GM12878 (cell line): ENCODE results near the gene HECTD4. TPM values are rescaled to one million over a fixed set of nuclear protein-coding genes. Genes with fewer than 3 reads are reported as not detected.

Source experiments
- ATAC-seq: fragments of 200-7000 bp; cut with Tn5 transposase; 3 replicates; pipeline ENCODE4 v1.9.1; 2020; ENCODE audit warnings: mild to moderate bottlenecking, moderate library complexity
- BruUV-seq: library from RNA; stranded (reverse); fragments of 400-500 nt; replicated peaks from 2 replicates; lab custom pipeline; 2021; lab: Mats Ljungman, UMichigan
- CTCF ChIA-PET: fragments of 300-600 bp; sonication (Branson Sonifier 250); formaldehyde crosslinking; extraction: SDS; loops from one replicate; lab custom pipeline; 2021; ENCODE audit warnings: inconsistent platforms; lab: Yijun Ruan, JAX
- POLR2A ChIA-PET: fragments of 350-600 bp; formaldehyde crosslinking; extraction: SDS; loops from one replicate; lab custom pipeline; 2021; ENCODE audit warnings: inconsistent platforms; lab: Charles Lee
- RAD21 ChIA-PET: fragments of 300-600 bp; sonication (Branson Sonifier 250); formaldehyde crosslinking; loops from one replicate; lab custom pipeline; 2023; ENCODE audit warnings: antibody characterized with exemption; ENCODE audit not compliant: unreplicated experiment; lab: Charles Lee
- SMC1A ChIA-PET: fragments of 300-600 bp; sonication (Branson Sonifier 250); formaldehyde crosslinking; loops from one replicate; lab custom pipeline; 2023; ENCODE audit not compliant: unreplicated experiment, uncharacterized antibody; lab: Charles Lee
- DNase-seq: peaks from one replicate; pipeline ENCODE4 v3.0.0-alpha.2; 2011; ENCODE audit warnings: low read depth, low spot score
- FAIRE-seq: peaks from 3 replicates; lab custom pipeline; 2011; peaks lifted over from hg19 to GRCh38; lab: Jason Lieb, UNC
- H2AFZ ChIP-seq: 2 replicates; pipeline ENCODE4 v1.6.0; 2011; ENCODE audit warnings: low read depth, low read length, control low read depth; ENCODE audit not compliant: control insufficient read depth
- H3K27ac ChIP-seq: 2 replicates; pipeline ENCODE4 v1.5.1; 2011; ENCODE audit warnings: control low read depth; ENCODE audit not compliant: control insufficient read depth, insufficient read depth
- H3K27me3 ChIP-seq, 2 experiments: replicated peaks in 1 of 2; 2 replicates each; pipeline versions ENCODE4 v1.6.0 to v1.6.1; 2011; ENCODE audit warnings: low read length in 1 of 2; ENCODE audit not compliant: control insufficient read depth in 2 of 2, insufficient read depth in 2 of 2
- H3K36me3 ChIP-seq, 2 experiments: 2 replicates each; pipeline ENCODE4 v1.5.1; 2011; ENCODE audit warnings: low read length in 1 of 2; ENCODE audit not compliant: control insufficient read depth in 2 of 2, insufficient read depth in 2 of 2
- H3K4me1 ChIP-seq: 2 replicates; pipeline ENCODE4 v1.6.1; 2011; ENCODE audit warnings: mild to moderate bottlenecking, low read length, moderate library complexity, mixed read lengths; ENCODE audit not compliant: control insufficient read depth, insufficient read depth
- H3K4me2 ChIP-seq: 2 replicates; pipeline ENCODE4 v1.6.0; 2011; ENCODE audit warnings: control low read depth; ENCODE audit not compliant: control insufficient read depth, insufficient read depth
- H3K4me3 ChIP-seq: fragments of 200-600 bp; sonication (generic); 2 replicates; pipeline ENCODE4 v1.5.1; 2016
- H3K79me2 ChIP-seq: 2 replicates; pipeline ENCODE4 v1.6.0; 2011; ENCODE audit warnings: low read length; ENCODE audit not compliant: control insufficient read depth, insufficient read depth
- H3K9ac ChIP-seq: 2 replicates; pipeline ENCODE4 v1.8.0; 2011; ENCODE audit warnings: low read length, control low read depth, mixed read lengths; ENCODE audit not compliant: control insufficient read depth, insufficient read depth
- H3K9me3 ChIP-seq: replicated peaks from 3 replicates; pipeline ENCODE4 v1.5.1; 2011; ENCODE audit warnings: mild to moderate bottlenecking, low read length; ENCODE audit not compliant: control insufficient read depth, insufficient read depth
- H4K20me1 ChIP-seq: 2 replicates; pipeline ENCODE4 v1.6.0; 2011; ENCODE audit not compliant: control insufficient read depth, insufficient read depth
- BACH1 ChIP-seq: fragments of 450-650 bp; IDR thresholded peaks from 2 replicates; pipeline ENCODE4 v1.6.1; 2017; ENCODE audit warnings: mild to moderate bottlenecking, borderline replicate concordance
- CBFB ChIP-seq: IDR thresholded peaks from 2 replicates; pipeline ENCODE4 v1.6.1; 2016; ENCODE audit warnings: antibody characterized with exemption, low read depth
- HDAC6 ChIP-seq: fragments of 200-600 bp; sonication (generic); IDR thresholded peaks from one replicate; pipeline ENCODE4 v1.8.0; 2017; ENCODE audit warnings: antibody characterized with exemption; ENCODE audit not compliant: unreplicated experiment
- MEF2A ChIP-seq: IDR thresholded peaks from 2 replicates; pipeline ENCODE4 v1.6.1; 2011; ENCODE audit warnings: low read depth, mild to moderate bottlenecking, low read length, moderate library complexity; ENCODE audit not compliant: insufficient read depth
- NFYA ChIP-seq: IDR thresholded peaks from 2 replicates; pipeline ENCODE4 v1.6.1; 2011; ENCODE audit warnings: low read depth, mild to moderate bottlenecking, low read length, improper control_type of control experiment, borderline replicate concordance
- NFYB ChIP-seq: IDR thresholded peaks from 2 replicates; pipeline ENCODE4 v1.6.1; 2011; ENCODE audit warnings: low read depth, mild to moderate bottlenecking, low read length, improper control_type of control experiment, moderate library complexity; ENCODE audit not compliant: insufficient read depth
- PML ChIP-seq: IDR thresholded peaks from 2 replicates; pipeline ENCODE4 v1.6.1; 2012; ENCODE audit warnings: low read length, inconsistent platforms
- REST ChIP-seq: IDR thresholded peaks from 2 replicates; pipeline ENCODE4 v1.6.1; 2012; ENCODE audit warnings: mild to moderate bottlenecking, low read depth, low read length
- RFX5 ChIP-seq: IDR thresholded peaks from 2 replicates; pipeline ENCODE4 v1.6.1; 2011; ENCODE audit warnings: low read depth, low read length, improper control_type of control experiment
- TCF7 ChIP-seq: IDR thresholded peaks from 2 replicates; pipeline ENCODE4 v1.6.1; 2014; ENCODE audit warnings: antibody characterized with exemption, borderline replicate concordance
- ZNF207 ChIP-seq: fragments of 450-650 bp; IDR thresholded peaks from 2 replicates; pipeline ENCODE4 v1.6.1; 2014; ENCODE audit warnings: antibody characterized with exemption, mild to moderate bottlenecking, borderline replicate concordance
- ZNF622 ChIP-seq: fragments of 450-650 bp; IDR thresholded peaks from 2 replicates; pipeline ENCODE4 v1.6.1; 2017; ENCODE audit warnings: mild to moderate bottlenecking, inconsistent platforms
- WGBS: methylation state at CpG from one replicate; pipeline ENCODE4 v1.1.6; 2016; ENCODE audit warnings: low lambda C conversion rate; ENCODE audit not compliant: insufficient replicate concordance, insufficient coverage; ENCODE audit errors: missing lambda C conversion rate; 5-methylcytosine and 5-hydroxymethylcytosine counted together
- in situ Hi-C: fragments of 300-500 bp; cut with MboI; formaldehyde crosslinking; loops from 9 replicates; pipeline ENCODE4 v1.14.3; 2018; ENCODE audit warnings: mixed read lengths
- intact Hi-C: fragments of 100-400 bp; cut with micrococcal nuclease; formaldehyde crosslinking; loops from one replicate; pipeline ENCODE4 v1.14.2; 2022; ENCODE audit not compliant: unreplicated experiment
- polyA plus RNA-seq, 11 experiments: library from polyadenylated mRNA; depleted of rRNA in 4 of 11; unstranded in 6 of 11; stranded (reverse) in 5 of 11; fragments of >200 nt; fragmentation: Nextera tagmentation in 4 of 11; fragmentation: Illumina TruSeq in 1 of 11; extraction: Ambion mirVana in 4 of 11; extraction: Trizol in 1 of 11; gene quantifications; 1 replicate in 1 of 11; 2 replicates in 10 of 11; pipeline versions ENCODE4 v1.2.1 to v1.2.3, GENCODE V29; 2011 to 2016; ENCODE audit warnings: inconsistent platforms in 2 of 11, missing spikeins in 2 of 11, low read depth in 1 of 11
- total RNA-seq, 4 experiments: library from RNA; depleted of rRNA in 3 of 4; stranded (reverse); fragments of >200 nt in 3 of 4; fragmentation: Illumina TruSeq in 1 of 4; extraction: Trizol in 1 of 4; gene quantifications; 2 replicates each; pipeline versions ENCODE4 v1.2.1 to v1.2.3, GENCODE V29; 2013 to 2021

Gene HECTD4
- total and polyA plus RNA-seq, 10 of the 15 experiments (the other 5 are each of a cell fraction or from before 2014, with no cell fraction given): 5.8 to 43.9 (median 17.9) TPM

GRCh38 chr12:112420740-112421139 lies 38.5 kb upstream of the HECTD4 start:
- peak overlapping the region; percentile 97; the same call in 1 of the 2 replicates for H3K4me3 ChIP-seq
- in situ Hi-C loops: no loop called here

More at GRCh38 chr12:112420740-112421139, 38.5 kb upstream of the HECTD4 start:
- CTCF ChIA-PET: interaction anchor here (0.6 to 1.6 kb wide), 3 partner anchors 10 to 223 kb away, joined by 3 to 4 read pairs (median 3); no protein-coding TSS in a partner anchor
- Histone ChIP-seq H4K20me1 (0 out of 2 replicates have a peak, but pooled peaks cover 2% of the 10 kb centered on the region), H3K36me3 (peaks cover 0 to 2% of the 10 kb centered on the region in 2 experiments; a peak in 1 of 4 replicates), H3K9me3 (no peaks in the 10 kb centered on the region), H3K9ac (no peak overlapping the region; the same call in 1 of the 2 replicates), H3K27ac (no peak overlapping the region), H3K27me3 (no peaks in the 10 kb centered on the region), H3K4me1 (peaks cover 9% of the 10 kb centered on the region), H3K4me2 (peak overlapping the region; percentile 85), H3K79me2 (peaks cover 70% of the 10 kb centered on the region), H2AFZ (no peak overlapping the region)
- RAD21 ChIA-PET: no interaction called here
- no peak for DNase-seq
- POLR2A ChIA-PET: interaction anchor here (1.0 kb wide), 1 partner anchor 11 kb away, joined by 3 read pairs; no protein-coding TSS in a partner anchor
- intact Hi-C loops: no loop called here
- ATAC-seq: no peak
- FAIRE-seq: no peak
- 79% methylated on average over 3 of the region's 3 CpGs for WGBS
- SMC1A ChIA-PET: no interaction called here
- TF ChIP-seq TCF7: no peak
- TF ChIP-seq BACH1: no peak
- TF ChIP-seq NFYA: no peak
- no peak for TF ChIP-seq PML
- TF ChIP-seq HDAC6: no peak
- TF ChIP-seq ZNF207: no peak
- TF ChIP-seq RFX5: no peak
- TF ChIP-seq NFYB: no peak
- no peak for TF ChIP-seq MEF2A
- no peak for TF ChIP-seq ZNF622
- TF ChIP-seq REST: no peak
- no peak for TF ChIP-seq CBFB
- BruUV-seq: no TSS peak
